Skeletal muscle tissue (tissue), 4 donors: ENCODE results near the gene PDZD7. TPM values are rescaled to one million over a fixed set of nuclear protein-coding genes. Genes with fewer than 3 reads are reported as not detected.

Experiments used
- H3K27ac ChIP-seq: one replicate; pipeline ENCODE4 v1.7.0; 2013; ENCODE audit warnings: mild to moderate bottlenecking, low read depth, low read length, inconsistent platforms
- H3K27me3 ChIP-seq, 3 donors: one replicate each; pipeline ENCODE4 v1.7.0; 2013; ENCODE audit warnings: low read length in 3 of 3; ENCODE audit not compliant: control insufficient read depth in 3 of 3, insufficient read depth in 3 of 3
- H3K36me3 ChIP-seq, 3 donors: one replicate each; pipeline ENCODE4 v1.7.0; 2013; ENCODE audit warnings: low read length in 3 of 3; ENCODE audit not compliant: control insufficient read depth in 3 of 3, insufficient read depth in 3 of 3
- H3K4me1 ChIP-seq, 3 donors: one replicate each; pipeline ENCODE4 v1.7.0; 2013; ENCODE audit warnings: low read length in 3 of 3, mild to moderate bottlenecking in 3 of 3; ENCODE audit not compliant: control insufficient read depth in 3 of 3, insufficient read depth in 3 of 3
- H3K4me3 ChIP-seq, 3 donors: one replicate each; pipeline ENCODE4 v1.7.0; 2013; ENCODE audit warnings: low read length in 3 of 3
- H3K9ac ChIP-seq, 3 donors: one replicate each; pipeline ENCODE4 v1.7.0; 2013; ENCODE audit warnings: low read length in 3 of 3, mild to moderate bottlenecking in 3 of 3, moderate library complexity in 2 of 3, low read depth in 1 of 3
- H3K9me3 ChIP-seq, 3 donors: one replicate each; pipeline ENCODE4 v1.7.0; 2013; ENCODE audit warnings: low read length in 3 of 3; ENCODE audit not compliant: control insufficient read depth in 3 of 3
- total RNA-seq: library from RNA; depleted of rRNA; stranded (reverse); fragments of >200 nt; gene quantifications from one replicate; pipeline ENCODE4 v1.2.3, GENCODE V29; 2014
- donor health status: Osteomylitis.

Gene PDZD7
- total RNA-seq, 1 donor from 2014 or later, result 1.0 TPM

- Histone ChIP-seq H3K4me3 (no peak overlapping the region), H3K9ac (no peak overlapping the region), H3K27ac (no peak overlapping the region), H3K36me3 (no peaks in the 10 kb centered on the region), H3K4me1 (peaks cover 0 to 9% (median 7%) of the 10 kb centered on the region in 3 donors), H3K27me3 (peaks cover 12 to 14% (median 14%) of the 10 kb centered on the region in 3 donors), H3K9me3 (no peaks in the 10 kb centered on the region)
Observed at GRCh38 chr10:101020427-101021075, 10.4 kb downstream of the PDZD7 start.

- Histone ChIP-seq H3K4me3 (no peak overlapping the region), H3K27me3 (peaks cover 12 to 14% (median 14%) of the 10 kb centered on the region in 3 donors), H3K4me1 (peaks cover 2 to 12% (median 9%) of the 10 kb centered on the region in 3 donors), H3K9me3 (no peaks in the 10 kb centered on the region), H3K27ac (no peak overlapping the region), H3K36me3 (no peaks in the 10 kb centered on the region), H3K9ac (no peak overlapping the region)
Observed at GRCh38 chr10:101019440-101019703, 11.6 kb downstream of the PDZD7 start.

- Histone ChIP-seq H3K9ac (peak overlapping the region in 1 of 3 donors; percentile 25), H3K9me3 (no peaks in the 10 kb centered on the region), H3K4me1 (peaks cover 6 to 18% (median 13%) of the 10 kb centered on the region in 3 donors), H3K36me3 (no peaks in the 10 kb centered on the region), H3K4me3 (no peak overlapping the region), H3K27ac (peak overlapping the region; percentile 19), H3K27me3 (peaks cover 12 to 14% (median 14%) of the 10 kb centered on the region in 3 donors)
Observed at GRCh38 chr10:101018600-101019439, 12.1 kb downstream of the PDZD7 start.

GRCh38 chr10:101018118-101018599, 12.8 kb downstream of the PDZD7 start:
- no peaks in the 10 kb centered on the region for H3K36me3 ChIP-seq
- H3K27ac ChIP-seq, result peak overlapping the region; percentile 19
- no peak overlapping the region for H3K9ac ChIP-seq
- H3K4me1 ChIP-seq, result peaks cover 6 to 22% (median 18%) of the 10 kb centered on the region in 3 donors
- H3K4me3 ChIP-seq, result no peak overlapping the region
- peaks cover 12 to 14% (median 14%) of the 10 kb centered on the region in 3 donors for H3K27me3 ChIP-seq
- no peaks in the 10 kb centered on the region for H3K9me3 ChIP-seq

- no peaks in the 10 kb centered on the region for H3K9me3 ChIP-seq
- H3K4me3 ChIP-seq, result no peak overlapping the region
- H3K9ac ChIP-seq, result no peak overlapping the region
- H3K27ac ChIP-seq, result no peak overlapping the region
- H3K36me3 ChIP-seq, result no peaks in the 10 kb centered on the region
- H3K4me1 ChIP-seq, result peaks cover 19 to 31% (median 28%) of the 10 kb centered on the region in 3 donors
- peaks cover 12 to 14% (median 14%) of the 10 kb centered on the region in 3 donors for H3K27me3 ChIP-seq
Observed at GRCh38 chr10:101016814-101017213, 14.1 kb downstream of the PDZD7 start.

DNA sequence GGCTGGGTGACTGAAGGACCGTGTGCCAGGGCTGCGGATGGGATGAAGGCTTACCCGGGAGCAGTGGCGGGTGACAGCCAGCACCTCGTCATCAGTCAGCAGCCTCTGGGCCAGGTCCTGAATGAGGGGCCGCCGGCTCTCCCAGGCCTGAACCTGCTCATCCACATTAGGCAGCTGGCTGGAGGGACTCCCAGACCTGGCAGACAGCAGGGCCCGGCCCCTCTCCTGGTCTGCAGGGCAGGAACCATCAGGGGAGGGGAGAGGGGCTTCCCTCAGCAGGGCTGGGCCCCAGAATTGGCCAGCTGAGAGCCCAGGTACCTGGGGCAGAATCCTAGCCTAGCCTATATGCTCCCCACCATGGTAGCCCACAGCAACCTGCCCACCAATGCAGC, 15.4 kb downstream of the PDZD7 start:
- Histone ChIP-seq H3K4me1 (peaks cover 19 to 31% (median 28%) of the 10 kb centered on the region in 3 donors), H3K27me3 (peaks cover 12 to 14% (median 14%) of the 10 kb centered on the region in 3 donors), H3K9ac (no peak overlapping the region), H3K9me3 (no peaks in the 10 kb centered on the region), H3K36me3 (no peaks in the 10 kb centered on the region), H3K27ac (no peak overlapping the region), H3K4me3 (no peak overlapping the region)

DNA sequence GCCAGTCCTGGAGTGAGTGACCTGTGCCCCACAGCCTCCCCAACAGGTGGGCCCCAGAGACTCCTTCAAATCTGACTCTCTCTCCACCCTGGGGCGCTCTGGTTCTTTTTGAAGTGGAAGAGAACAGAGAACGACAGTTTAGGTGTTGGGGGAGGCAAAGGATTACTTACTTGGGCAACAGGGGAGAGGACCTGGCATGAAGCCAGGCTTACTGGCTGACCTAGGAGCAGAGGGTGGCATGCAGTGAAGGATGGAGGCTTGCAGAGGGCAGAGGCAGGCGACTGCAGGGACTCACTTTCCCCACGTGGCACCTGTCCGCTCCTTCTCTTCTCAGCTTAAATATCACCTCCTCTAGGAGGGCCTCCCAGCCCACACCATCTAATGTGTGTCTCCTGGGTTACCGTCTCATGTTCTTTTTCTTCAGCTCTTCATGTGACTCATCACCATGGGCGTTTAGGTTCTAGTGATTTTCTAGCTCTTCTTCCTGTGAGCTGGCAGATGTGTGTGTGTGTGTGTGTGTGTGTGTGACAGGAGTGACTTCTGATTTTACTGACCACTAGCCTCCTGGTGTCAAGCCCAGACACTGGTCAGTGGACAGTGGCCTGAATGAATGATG, 15.9 kb downstream of the PDZD7 start:
- no peaks in the 10 kb centered on the region for H3K9me3 ChIP-seq
- H3K27me3 ChIP-seq, result peaks cover 12 to 14% (median 14%) of the 10 kb centered on the region in 3 donors
- H3K4me1 ChIP-seq, result peaks cover 19 to 31% (median 28%) of the 10 kb centered on the region in 3 donors
- H3K36me3 ChIP-seq, result no peaks in the 10 kb centered on the region
- H3K9ac ChIP-seq, result peak overlapping the region in 1 of 3 donors; percentile 40
- H3K27ac ChIP-seq, result no peak overlapping the region
- no peak overlapping the region for H3K4me3 ChIP-seq

DNA sequence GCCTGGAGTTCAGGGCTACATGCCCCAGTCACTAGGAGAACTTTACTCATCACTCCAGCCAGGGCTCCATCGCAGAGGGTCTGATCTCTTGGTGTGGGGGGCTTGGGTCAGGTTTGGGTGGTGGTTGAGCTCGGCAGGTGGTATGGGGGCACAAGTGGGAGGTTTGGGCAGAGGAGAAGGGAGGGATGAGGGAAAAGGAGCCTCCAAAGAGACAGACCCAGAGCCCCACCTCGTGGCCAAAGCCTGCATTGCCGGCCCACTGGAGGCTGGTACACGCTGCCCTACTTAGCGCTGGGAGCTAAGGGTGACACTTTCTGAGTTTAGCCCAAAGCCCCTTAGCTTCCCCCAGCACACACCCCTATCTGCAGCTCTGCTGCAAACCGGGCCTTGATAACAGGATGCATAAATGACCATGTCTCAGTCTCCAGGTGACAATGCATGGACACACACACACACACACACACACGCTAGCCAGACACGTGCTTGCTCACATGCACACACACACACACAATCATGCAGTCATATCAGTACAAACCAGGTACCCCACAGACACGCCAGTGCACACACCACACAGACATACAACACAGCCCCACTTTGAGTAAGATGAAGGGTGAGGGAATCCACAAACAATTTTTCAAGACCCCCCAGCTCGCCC, 16.6 kb downstream of the PDZD7 start:
- Histone ChIP-seq H3K27ac (no peak overlapping the region), H3K9me3 (no peaks in the 10 kb centered on the region), H3K36me3 (no peaks in the 10 kb centered on the region), H3K4me1 (peaks cover 19 to 31% (median 28%) of the 10 kb centered on the region in 3 donors), H3K27me3 (peaks cover 12 to 14% (median 14%) of the 10 kb centered on the region in 3 donors), H3K4me3 (no peak overlapping the region), H3K9ac (peak overlapping the region in 1 of 3 donors; percentile 40)

- no peaks in the 10 kb centered on the region for H3K9me3 ChIP-seq
- peaks cover 19 to 23% (median 21%) of the 10 kb centered on the region in 3 donors for H3K4me1 ChIP-seq
- peak overlapping the region; percentile 19 for H3K27ac ChIP-seq
- peak overlapping the region in 2 of 3 donors; percentile 32 to 41 for H3K9ac ChIP-seq
- peaks cover 10 to 12% (median 12%) of the 10 kb centered on the region in 3 donors for H3K27me3 ChIP-seq
- H3K4me3 ChIP-seq, result no peak overlapping the region
- no peaks in the 10 kb centered on the region for H3K36me3 ChIP-seq
Observed at GRCh38 chr10:101013365-101013825, 17.5 kb downstream of the PDZD7 start.
